T-helper 1 cell treated with Interleukin-12 subunit alpha and Interleukin-12 subunit beta and Interleukin-4 antibody, amounts not matched to agents 30 μg/mL and 1 μg/mL, for 36 hours (primary cell): ENCODE data around the gene GRIN3B.

Experiments
- H3K27ac Mint-ChIP-seq: one replicate; pipeline ENCODE4 v1.8.0; 2021; ENCODE audit warnings: mild to moderate bottlenecking, mixed read lengths
- H3K27me3 Mint-ChIP-seq: one replicate; pipeline ENCODE4 v1.8.0; 2021; ENCODE audit warnings: low read depth, mixed read lengths
- H3K36me3 Mint-ChIP-seq: one replicate; pipeline ENCODE4 v1.8.0; 2021; ENCODE audit warnings: low read depth, mixed read lengths
- H3K4me1 Mint-ChIP-seq: one replicate; pipeline ENCODE4 v1.8.0; 2021; ENCODE audit warnings: low read depth, mixed read lengths
- H3K4me3 Mint-ChIP-seq: one replicate; pipeline ENCODE4 v1.8.0; 2021; ENCODE audit warnings: mild to moderate bottlenecking, moderate library complexity, mixed read lengths
- H3K9me3 Mint-ChIP-seq: one replicate; pipeline ENCODE4 v1.8.0; 2021; ENCODE audit warnings: mixed read lengths

The GRIN3B gene

DNA sequence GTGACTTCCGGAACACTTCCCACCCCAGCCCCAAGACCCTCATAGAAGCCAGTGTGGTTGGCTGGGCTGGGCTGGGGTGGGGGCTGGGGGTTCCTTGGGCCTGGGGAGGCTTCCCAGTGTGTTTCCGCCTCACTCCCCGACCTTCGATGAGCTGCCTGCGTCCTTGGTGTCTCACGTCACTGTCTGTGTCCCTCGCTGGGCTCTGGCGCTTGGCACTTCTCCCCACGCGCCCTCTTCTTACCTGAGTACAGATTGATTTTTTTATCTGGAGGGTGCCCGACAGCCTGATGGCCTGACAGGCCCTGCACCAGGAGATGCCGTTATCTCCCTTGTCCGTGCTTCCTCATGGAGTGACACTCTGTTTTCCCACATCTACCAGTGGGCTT lies 7.6 kb upstream of the GRIN3B start:
- no peak overlapping the region for H3K27ac Mint-ChIP-seq
- H3K9me3 Mint-ChIP-seq: no peaks in the 10 kb centered on the region
- H3K27me3 Mint-ChIP-seq: peaks cover 10% of the 10 kb centered on the region
- H3K36me3 Mint-ChIP-seq: peaks cover 6% of the 10 kb centered on the region
- peaks cover 6% of the 10 kb centered on the region for H3K4me1 Mint-ChIP-seq
- no peak overlapping the region for H3K4me3 Mint-ChIP-seq

DNA sequence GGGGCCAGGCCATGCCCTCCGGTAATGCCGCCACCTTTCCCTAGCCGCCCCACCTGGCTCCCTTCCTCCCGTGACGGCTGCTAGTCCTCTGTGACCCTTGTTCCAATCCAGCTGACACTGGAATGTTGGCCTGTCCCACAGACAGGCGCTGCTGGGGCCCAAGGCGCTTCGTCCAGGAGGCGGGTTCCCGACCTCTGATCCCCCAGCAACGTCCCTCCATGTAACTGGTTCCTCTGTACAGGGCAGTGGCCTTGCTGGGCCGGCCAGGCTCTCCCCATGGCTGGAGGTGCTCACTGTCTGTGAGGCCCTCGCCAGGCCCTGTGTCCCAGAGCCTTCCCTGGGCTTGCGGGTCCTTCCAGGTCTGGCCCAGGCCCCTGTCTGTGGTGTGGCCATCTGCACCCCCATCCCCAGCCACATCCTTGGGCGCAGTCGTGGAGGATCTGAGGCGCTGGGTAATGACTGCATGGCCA lies 6.8 kb upstream of the GRIN3B start:
- Mint-ChIP-seq H3K4me1 (peaks cover 6% of the 10 kb centered on the region), H3K27ac (no peak overlapping the region), H3K27me3 (peaks cover 17% of the 10 kb centered on the region), H3K4me3 (no peak overlapping the region), H3K36me3 (peaks cover 6% of the 10 kb centered on the region), H3K9me3 (no peaks in the 10 kb centered on the region)

DNA sequence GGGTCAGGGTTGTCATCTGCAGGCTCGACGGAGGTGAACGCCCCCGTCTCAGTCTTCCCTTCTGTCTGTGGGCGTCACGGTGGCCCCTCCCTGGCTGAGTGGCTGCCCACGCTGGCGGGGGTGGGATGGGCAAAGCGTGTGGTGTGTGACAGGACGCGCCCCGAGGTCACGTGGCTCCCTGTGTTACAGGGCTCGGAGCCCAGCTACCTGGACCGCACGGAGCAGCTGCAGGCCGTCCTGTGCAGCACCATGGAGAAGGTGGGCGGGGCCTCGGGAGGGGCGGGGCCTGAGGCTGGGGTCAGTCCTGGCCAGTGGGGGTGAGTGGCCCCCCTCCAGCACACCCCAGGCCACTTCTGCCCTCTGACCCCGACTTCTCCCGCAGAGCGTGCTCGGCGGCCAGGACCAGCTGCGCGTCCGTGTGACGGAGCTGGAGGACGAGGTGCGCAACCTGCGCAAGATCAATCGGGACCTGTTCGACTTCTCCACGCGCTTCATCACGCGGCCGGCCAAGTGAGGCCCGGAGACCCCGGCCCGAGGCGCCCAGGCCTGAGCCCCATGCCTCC lies 6.3 kb upstream of the GRIN3B start:
- Mint-ChIP-seq H3K27me3 (peaks cover 21% of the 10 kb centered on the region), H3K4me1 (peaks cover 6% of the 10 kb centered on the region), H3K4me3 (no peak overlapping the region), H3K27ac (no peak overlapping the region), H3K36me3 (peaks cover 3% of the 10 kb centered on the region), H3K9me3 (no peaks in the 10 kb centered on the region)

DNA sequence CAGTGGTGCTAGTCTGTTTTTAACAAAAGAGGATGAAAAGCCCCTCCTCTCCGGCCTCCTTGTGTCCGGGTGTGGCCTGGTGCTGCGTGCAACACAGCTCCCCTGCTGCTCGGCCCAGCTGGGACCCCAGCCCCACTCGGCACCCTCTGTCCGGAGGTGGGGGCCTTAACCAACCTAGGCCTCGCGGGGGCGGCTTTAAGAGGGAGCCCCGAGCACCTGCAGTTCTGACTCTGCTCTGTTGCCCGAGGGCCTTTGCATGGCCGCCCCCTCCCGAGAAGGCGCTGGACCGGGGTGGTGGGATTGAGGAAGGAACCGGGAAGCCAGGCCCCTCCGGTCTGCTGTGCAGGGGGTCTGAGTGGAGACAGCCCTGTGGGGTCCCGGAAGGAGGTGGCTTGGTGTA lies 5.7 kb upstream of the GRIN3B start:
- Mint-ChIP-seq H3K36me3 (peaks cover 3% of the 10 kb centered on the region), H3K27me3 (peaks cover 27% of the 10 kb centered on the region), H3K27ac (no peak overlapping the region), H3K9me3 (no peaks in the 10 kb centered on the region), H3K4me1 (peaks cover 8% of the 10 kb centered on the region), H3K4me3 (no peak overlapping the region)

DNA sequence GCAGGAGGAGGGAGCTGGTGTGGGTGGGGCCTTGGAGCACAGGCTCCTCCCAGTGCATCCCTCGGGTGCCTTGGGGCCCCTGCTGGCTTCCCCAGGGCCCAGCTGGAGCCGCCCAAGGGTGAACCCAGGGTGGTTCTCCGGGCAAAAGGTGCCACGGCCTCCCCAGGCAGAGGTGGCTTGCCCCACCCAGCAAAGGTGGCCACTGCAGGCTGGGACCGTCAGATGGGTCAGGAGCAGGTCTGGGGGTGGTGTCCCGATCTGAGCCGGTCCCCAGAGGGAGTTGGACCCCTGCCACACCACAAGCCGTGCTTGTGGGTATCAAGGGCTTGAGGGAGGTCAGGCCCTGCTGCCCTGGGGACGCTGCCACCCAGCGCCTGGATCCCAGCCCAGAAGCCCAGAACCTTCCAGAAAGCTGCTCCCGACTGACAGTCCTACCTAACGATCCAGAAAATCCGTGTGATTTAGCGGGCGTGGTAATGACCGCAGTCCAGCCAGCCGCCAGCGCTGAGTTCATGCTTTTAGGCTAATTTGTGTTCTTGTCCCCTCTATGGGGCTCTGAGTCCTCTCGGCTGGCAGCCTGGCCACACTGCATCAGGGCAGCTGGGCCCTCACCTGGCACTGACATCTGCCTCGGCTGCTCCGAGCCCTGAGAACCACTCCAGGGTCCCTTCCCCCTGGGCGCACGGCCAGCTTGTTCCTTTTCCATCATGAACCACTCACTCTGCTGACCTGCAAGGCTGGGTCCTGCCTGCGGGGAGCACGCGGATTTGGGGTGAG lies 5.0 kb upstream of the GRIN3B start:
- no peak overlapping the region for H3K27ac Mint-ChIP-seq
- H3K9me3 Mint-ChIP-seq: no peaks in the 10 kb centered on the region
- no peak overlapping the region for H3K4me3 Mint-ChIP-seq
- peaks cover 3% of the 10 kb centered on the region for H3K36me3 Mint-ChIP-seq
- peaks cover 27% of the 10 kb centered on the region for H3K27me3 Mint-ChIP-seq
- peaks cover 9% of the 10 kb centered on the region for H3K4me1 Mint-ChIP-seq

DNA sequence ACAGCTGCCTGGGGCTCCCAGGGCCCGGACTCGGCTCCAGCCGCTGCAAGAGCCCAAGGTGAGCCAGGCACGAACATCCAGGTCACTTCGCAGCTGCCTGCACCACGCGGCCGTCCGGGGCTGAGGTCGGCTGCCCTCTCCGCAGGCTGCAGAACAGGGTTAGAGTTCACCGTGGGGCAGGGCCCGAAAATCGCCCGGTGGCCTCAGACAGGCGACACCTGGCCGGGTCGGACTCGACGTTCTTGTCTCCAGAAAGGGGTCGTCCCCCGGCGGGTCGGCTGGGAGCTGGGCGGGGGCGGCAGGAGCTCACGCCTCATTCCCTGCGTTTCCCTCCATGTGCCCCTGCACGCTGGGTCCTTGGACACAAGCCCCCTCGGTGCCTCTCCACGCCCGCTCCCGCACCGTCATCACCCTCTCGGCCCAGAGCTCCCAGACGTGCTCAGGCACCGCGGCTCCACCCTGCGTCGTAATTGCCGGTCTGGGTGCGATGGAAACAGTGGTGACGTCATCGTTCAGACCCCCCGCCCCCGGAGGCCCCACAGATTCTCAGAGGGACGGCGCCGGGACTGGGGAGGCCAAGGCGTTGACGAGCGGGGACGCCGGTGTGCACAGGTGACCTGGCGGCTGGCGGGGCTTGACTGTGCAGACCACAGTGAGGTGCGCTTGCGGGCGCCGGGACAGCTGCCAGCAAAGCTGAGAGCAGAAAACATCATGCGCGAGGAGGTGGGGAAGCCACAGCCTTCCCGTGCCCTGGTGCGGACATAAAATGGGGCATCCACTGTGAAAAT lies 4.0 kb upstream of the GRIN3B start:
- Mint-ChIP-seq H3K36me3 (peaks cover 3% of the 10 kb centered on the region), H3K4me1 (peaks cover 9% of the 10 kb centered on the region), H3K4me3 (peak overlapping the region; percentile 37), H3K27me3 (peaks cover 30% of the 10 kb centered on the region), H3K9me3 (no peaks in the 10 kb centered on the region), H3K27ac (peak overlapping the region; percentile 52)

DNA sequence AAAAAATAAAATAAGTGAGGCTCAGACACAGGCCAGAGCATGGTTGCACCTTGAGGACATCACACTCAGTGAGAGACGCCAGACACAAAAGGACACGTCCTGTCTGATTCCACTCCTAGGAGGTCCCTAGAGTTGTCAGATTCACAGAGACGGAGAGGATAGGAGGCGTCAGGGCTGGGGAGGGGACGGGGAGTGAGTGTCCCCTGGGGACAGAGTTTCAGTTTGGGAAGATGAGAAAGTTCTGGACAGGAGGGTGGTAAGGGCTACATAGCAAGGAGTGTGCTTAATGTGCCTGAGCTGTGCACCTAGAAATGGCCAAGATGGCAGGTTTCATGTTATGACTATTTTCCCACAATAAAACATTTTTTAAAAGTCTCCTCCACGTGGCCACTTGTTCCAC lies 2.2 kb upstream of the GRIN3B start:
- Mint-ChIP-seq H3K27ac (peak overlapping the region; percentile 45), H3K9me3 (no peaks in the 10 kb centered on the region), H3K4me1 (peaks cover 9% of the 10 kb centered on the region), H3K36me3 (no peaks in the 10 kb centered on the region), H3K27me3 (peaks cover 37% of the 10 kb centered on the region), H3K4me3 (no peak overlapping the region)

DNA sequence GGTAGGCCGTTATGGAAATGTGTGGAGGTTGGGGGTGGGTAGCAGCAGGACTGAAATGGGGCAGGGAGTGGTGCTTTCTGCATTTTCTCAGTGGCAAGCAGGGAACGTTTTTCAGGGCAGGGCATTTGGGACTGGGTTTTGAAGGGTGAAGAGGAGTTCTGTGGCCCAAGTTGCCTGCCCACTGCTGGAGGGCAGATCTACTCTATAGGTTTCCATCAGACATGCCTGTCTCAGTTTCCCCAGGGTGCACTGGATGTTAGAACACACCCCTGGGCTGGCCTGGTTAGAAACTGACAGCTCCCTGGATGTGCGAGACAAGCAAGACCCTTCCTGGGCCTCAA lies 870 bp upstream of the GRIN3B start:
- Mint-ChIP-seq H3K4me3 (no peak overlapping the region), H3K27ac (no peak overlapping the region), H3K4me1 (peaks cover 9% of the 10 kb centered on the region), H3K9me3 (no peaks in the 10 kb centered on the region), H3K27me3 (peaks cover 37% of the 10 kb centered on the region), H3K36me3 (no peaks in the 10 kb centered on the region)

DNA sequence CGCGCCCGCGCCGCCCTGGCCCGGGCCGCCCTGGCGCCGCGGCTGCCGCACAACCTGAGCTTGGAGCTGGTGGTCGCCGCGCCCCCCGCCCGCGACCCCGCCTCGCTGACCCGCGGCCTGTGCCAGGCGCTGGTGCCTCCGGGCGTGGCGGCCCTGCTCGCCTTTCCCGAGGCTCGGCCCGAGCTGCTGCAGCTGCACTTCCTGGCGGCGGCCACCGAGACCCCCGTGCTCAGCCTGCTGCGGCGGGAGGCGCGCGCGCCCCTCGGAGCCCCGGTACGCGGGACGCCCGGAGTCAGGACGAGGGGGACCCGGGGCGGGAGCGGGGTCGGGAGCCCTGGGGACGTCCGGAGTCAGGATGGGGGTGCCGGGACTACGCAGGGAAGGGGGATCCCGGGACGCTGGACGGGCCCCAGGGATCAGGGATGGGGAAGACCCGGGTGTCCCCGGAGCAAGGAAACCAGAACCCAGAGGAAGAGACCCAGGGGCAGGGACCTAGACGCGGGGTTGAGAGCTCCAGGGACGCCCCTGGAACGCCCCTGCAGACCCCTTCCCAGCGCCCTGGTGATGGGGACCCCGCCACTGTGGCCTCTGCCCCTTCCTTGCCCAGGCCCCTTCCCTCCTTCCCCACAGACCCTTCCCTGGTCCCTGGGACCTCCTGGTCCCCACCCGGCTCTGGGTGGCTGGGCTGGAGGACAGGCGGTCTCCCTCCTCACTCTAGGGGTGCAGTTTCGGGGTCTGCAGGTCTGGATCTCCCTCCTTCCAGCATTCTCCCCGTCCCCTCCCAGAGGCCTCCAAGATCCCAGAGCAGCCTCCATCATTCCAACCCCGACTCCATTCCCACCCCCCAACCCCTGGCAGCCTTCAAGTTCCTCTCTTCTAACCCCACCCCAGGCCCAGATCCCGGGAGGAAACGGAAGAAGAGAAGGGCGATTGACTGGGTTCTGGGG lies 645 bp downstream of the GRIN3B start:
- Mint-ChIP-seq H3K4me3 (peak overlapping the region; percentile 21), H3K4me1 (peaks cover 9% of the 10 kb centered on the region), H3K27me3 (peaks cover 37% of the 10 kb centered on the region), H3K27ac (no peak overlapping the region), H3K36me3 (no peaks in the 10 kb centered on the region), H3K9me3 (no peaks in the 10 kb centered on the region)

DNA sequence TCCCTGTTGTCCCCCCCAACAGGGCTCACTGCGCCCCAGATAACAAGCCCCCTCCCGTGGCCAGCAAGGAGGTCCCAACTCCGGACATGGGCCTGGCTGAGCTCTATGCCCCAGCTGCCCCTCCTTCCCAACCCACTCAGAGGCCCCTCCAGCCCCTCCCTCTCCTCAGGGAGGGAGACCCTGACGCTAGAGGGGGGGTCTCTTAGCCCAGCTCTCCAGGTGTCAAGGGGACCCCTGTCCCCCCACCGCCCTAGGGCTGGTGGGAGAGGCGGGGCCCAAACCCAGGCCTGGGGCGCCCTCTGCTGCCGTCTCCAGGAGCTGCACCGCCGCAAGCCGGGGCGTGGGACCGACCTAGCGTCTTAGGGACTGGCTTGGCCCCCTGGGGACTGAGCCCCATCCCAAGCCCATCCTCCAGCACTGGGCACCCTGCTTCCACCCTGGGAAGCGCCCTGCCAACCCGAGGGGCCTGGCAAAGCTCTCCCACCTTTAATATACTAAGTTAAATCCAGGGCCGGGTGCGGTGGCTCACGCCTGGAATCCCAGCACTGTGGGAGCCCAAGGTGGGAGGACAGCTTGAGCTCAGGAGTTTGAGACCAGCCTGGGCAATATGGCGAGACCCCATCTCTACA lies 1.4 kb downstream of the GRIN3B start:
- Mint-ChIP-seq H3K4me1 (peaks cover 4% of the 10 kb centered on the region), H3K9me3 (no peaks in the 10 kb centered on the region), H3K36me3 (peaks cover 2% of the 10 kb centered on the region), H3K27ac (no peak overlapping the region), H3K27me3 (peaks cover 32% of the 10 kb centered on the region), H3K4me3 (no peak overlapping the region)

DNA sequence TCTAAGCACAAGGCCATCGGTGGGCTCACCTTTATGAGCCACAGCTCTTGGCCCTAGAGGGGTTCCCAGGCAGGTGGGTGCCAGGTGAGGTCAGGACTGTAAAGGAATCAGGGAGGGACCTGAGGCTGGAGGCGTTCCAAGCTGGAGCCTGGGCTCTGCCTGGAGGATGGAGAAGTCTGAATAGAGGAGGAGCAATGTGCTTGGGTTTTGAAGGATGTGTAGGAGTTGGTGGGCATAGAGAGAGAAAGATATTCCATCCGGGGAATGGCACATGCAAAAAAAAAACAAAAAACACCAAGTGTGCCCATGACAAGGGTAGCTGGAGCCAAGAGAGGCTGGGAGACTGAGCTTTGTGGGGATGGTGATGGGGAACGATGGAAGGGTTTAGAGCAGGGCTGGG lies 2.4 kb downstream of the GRIN3B start:
- Mint-ChIP-seq H3K27ac (no peak overlapping the region), H3K4me1 (peaks cover 3% of the 10 kb centered on the region), H3K4me3 (no peak overlapping the region), H3K9me3 (no peaks in the 10 kb centered on the region), H3K36me3 (peaks cover 6% of the 10 kb centered on the region), H3K27me3 (peaks cover 27% of the 10 kb centered on the region)

DNA sequence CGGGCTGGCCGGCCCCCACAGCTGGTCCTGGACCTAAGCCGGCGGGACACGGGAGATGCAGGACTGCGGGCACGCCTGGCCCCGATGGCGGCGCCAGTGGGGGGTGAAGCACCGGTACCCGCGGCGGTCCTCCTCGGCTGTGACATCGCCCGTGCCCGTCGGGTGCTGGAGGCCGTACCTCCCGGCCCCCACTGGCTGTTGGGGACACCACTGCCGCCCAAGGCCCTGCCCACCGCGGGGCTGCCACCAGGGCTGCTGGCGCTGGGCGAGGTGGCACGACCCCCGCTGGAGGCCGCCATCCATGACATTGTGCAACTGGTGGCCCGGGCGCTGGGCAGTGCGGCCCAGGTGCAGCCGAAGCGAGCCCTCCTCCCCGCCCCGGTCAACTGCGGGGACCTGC lies 3.1 kb downstream of the GRIN3B start:
- no peak overlapping the region for H3K27ac Mint-ChIP-seq
- peaks cover 3% of the 10 kb centered on the region for H3K4me1 Mint-ChIP-seq
- no peak overlapping the region for H3K4me3 Mint-ChIP-seq
- peaks cover 20% of the 10 kb centered on the region for H3K27me3 Mint-ChIP-seq
- no peaks in the 10 kb centered on the region for H3K9me3 Mint-ChIP-seq
- peaks cover 6% of the 10 kb centered on the region for H3K36me3 Mint-ChIP-seq

DNA sequence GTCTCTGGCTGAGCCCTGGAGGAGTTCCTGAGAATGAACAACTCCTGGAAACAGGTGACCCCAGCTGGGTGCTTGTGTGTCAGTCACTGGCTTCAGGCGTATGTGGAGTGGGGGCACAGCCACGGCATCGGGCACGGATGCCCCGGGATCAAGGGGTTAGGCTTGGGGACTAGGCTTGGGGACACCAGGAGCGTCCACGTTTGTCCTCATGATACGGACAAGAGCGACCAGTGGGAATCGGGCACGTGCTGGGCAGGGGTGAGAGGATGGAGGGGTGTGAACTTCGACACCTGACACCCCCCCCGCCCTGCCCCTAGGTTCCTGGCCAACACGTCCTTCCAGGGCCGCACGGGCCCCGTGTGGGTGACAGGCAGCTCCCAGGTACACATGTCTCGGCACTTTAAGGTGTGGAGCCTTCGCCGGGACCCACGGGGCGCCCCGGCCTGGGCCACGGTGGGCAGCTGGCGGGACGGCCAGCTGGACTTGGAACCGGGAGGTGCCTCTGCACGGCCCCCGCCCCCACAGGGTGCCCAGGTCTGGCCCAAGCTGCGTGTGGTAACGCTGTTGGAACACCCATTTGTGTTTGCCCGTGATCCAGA lies 4.1 kb downstream of the GRIN3B start:
- peaks cover 2% of the 10 kb centered on the region for H3K4me1 Mint-ChIP-seq
- no peak overlapping the region for H3K27ac Mint-ChIP-seq
- no peak overlapping the region for H3K4me3 Mint-ChIP-seq
- no peaks in the 10 kb centered on the region for H3K9me3 Mint-ChIP-seq
- H3K36me3 Mint-ChIP-seq: peaks cover 6% of the 10 kb centered on the region
- peaks cover 12% of the 10 kb centered on the region for H3K27me3 Mint-ChIP-seq
